Ecto neural progenitor cell (in vitro differentiated cells): ENCODE measurements around the gene LRPPRC.

Source experiments
- DNase-seq: peaks from one replicate; pipeline ENCODE4 v3.0.0-alpha.2; 2018; ENCODE audit warnings: low spot score

The LRPPRC gene

GRCh38 chr2:43853141-43854081, 142.4 kb downstream of the LRPPRC start:
- peak; percentile 32 for DNase-seq

DNA sequence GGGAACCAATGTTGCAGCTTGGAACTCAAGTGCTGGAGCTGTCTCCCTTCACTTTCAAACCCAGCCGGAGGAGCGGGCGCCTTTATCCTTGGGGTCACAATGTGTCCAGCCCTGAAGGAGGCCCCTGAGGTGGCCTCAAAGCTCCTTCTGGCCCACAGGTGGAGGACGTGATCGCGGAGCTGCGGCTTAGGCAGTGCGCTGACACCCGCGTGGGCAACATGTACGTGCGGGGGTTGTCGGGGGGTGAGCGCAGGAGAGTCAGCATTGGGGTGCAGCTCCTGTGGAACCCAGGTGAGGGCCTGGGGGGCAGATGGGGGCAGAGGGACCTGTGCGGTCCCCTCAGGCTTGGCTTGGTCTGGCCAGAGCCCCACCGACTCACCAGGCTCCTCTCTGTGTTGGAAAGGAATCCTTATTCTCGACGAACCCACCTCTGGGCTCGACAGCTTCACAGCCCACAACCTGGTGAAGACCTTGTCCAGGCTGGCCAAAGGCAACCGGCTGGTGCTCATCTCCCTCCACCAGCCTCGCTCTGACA, 143.5 kb downstream of the LRPPRC start:
- DNase-seq, result peak; percentile 38

DNA sequence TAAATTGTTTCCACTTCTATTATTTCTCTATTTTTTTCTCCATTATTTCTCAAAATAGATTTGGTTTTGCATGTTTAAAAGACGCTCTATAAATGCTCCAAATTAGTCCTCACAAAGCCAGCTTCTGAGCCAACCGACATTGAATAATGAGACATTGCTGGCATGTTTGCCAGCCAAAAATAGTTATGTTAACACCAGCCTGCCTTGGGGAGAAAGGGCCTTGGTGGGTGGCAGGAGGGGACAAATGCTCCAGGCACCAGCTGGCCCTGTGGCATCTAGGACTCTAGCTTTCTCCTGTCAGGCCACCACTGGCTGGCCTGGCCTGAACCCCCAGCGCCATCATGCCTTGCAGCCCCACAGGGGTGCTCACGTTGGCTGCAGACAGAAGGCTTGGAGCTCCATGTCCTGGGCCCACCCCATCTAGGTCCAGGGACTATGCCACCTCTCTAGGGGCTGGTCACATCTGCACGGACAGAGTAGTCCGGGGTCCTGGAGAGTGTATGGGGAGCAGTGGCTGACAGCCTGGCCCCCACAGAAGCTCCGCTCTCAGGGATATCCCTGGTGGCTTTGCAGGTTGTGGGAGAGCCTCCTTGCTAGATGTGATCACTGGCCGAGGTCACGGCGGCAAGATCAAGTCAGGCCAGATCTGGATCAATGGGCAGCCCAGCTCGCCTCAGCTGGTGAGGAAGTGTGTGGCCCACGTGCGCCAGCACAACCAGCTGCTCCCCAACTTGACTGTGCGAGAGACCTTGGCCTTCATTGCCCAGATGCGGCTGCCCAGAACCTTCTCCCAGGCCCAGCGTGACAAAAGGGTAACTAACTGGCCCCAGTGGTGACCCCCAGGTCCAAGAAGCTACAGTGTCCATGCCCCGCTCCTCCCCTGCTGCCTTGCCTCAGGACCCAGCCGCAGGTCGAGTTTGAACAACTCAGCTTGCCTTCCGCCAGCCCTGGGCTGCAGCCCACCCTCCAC, 144.5 kb downstream of the LRPPRC start:
- peak; percentile 39 for DNase-seq

- DNase-seq, result no peak
Observed at GRCh38 chr2:43848214-43848613, 147.6 kb downstream of the LRPPRC start.

DNA sequence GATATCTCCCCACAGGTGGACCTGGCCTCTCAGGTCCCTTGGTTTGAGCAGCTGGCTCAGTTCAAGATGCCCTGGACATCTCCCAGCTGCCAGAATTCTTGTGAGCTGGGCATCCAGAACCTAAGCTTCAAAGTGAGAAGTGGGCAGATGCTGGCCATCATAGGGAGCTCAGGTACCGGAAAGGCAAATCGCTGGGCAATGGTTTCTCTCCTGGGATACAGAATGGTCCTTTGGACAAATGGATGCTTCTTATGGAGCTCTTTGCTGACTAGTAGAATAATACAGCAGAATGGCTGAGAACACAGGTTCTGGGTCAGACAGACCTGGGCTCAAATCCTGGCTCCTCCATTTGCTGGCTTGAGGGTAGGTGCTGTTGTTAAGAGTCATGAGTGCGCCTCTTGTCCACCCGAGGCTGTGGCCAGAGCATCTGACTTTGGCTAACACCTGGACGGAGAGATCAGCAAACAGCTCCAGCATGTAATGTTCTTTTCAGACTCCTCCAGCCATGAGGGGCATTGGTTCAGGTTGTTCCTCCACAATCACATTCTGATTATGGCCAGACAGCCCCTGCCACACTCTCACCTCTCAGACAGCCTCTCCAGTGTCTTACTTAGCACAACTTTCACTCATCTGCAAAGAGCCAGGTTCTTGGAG, 149.5 kb downstream of the LRPPRC start:
- DNase-seq, result peak; percentile 24

GRCh38 chr2:43845181-43845580, 150.6 kb downstream of the LRPPRC start:
- DNase-seq, result no peak

DNA sequence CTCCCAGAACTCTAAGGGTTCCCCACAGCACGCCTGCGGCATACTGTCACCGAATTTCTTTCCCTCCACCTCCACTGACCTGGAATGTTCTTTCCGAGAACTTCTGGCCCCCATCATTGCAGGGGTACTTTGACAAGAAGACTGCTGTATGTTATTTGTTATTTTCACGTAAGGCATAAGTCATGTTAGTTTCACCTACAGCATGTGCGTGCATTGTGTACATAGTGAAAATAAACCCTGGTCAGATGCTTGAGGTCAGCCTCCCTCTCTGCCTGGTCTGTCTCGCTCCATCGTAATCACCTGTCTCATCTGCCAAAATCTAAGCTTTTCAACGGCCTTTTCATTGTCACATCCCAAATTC, 152.9 kb downstream of the LRPPRC start:
- DNase-seq, result no peak

DNA sequence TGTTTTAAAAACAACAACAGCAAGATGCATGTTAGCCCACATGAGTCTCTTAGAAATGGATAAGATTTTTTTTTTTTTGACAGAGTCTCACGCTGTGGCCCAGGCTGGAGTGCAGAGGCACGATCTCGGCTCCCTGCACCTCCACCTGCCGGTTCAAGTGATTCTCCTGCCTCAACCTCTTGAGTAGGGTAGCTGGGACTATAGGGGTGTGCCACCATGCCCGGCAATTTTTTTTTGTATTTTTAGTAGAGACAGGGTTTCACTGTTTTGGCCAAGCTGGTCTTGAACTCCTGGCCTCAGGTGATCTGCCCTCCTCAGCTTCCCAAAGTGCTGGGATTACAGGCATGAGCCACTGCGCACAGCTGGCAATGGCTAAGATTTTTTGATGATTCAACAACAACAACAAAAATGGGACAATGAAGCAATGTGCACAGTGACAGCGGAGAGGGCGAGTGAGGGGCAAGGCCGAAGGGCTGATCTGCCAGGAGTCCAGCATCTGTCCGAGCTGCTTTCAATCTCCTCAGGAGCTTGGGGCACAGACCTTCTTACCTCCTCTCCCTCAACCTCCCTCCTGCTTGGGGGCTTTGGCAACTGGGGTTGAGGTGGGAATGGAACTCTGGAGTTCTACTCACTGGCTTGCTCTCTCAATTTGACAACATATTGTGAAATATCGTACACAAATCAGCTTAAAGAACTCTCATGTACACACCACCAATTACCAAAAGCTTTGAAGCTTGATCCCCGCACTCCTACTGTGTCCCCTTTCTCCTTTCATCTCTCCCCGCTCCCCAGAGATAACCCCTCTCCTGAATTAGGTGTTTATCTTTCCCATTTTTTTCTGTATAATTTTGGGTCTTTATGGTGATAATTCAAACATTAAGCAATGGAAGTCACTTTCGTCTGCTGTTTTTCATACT, 153.6 kb downstream of the LRPPRC start:
- DNase-seq, result no peak

DNA sequence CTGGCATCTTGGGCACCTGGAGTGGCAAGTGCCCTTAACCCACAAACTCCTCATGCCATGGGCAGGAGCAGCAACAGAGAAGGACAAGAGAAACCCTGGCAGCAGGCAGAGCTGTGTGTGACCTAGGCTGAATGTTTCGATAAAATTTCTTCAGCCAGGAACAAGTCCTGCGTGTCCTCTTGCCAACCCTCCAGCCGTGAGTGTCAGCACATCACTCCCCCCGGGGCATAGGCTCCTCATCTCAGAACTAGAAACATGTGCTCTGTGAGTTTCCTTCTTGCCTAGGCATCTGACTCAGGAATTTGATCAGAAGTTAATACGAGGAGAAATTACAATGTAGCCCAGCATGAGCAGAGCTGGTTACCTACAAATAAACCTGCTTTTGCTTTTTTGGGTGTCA, 154.8 kb downstream of the LRPPRC start:
- DNase-seq, result no peak

GRCh38 chr2:43839776-43840564, 155.8 kb downstream of the LRPPRC start:
- no peak for DNase-seq

DNA sequence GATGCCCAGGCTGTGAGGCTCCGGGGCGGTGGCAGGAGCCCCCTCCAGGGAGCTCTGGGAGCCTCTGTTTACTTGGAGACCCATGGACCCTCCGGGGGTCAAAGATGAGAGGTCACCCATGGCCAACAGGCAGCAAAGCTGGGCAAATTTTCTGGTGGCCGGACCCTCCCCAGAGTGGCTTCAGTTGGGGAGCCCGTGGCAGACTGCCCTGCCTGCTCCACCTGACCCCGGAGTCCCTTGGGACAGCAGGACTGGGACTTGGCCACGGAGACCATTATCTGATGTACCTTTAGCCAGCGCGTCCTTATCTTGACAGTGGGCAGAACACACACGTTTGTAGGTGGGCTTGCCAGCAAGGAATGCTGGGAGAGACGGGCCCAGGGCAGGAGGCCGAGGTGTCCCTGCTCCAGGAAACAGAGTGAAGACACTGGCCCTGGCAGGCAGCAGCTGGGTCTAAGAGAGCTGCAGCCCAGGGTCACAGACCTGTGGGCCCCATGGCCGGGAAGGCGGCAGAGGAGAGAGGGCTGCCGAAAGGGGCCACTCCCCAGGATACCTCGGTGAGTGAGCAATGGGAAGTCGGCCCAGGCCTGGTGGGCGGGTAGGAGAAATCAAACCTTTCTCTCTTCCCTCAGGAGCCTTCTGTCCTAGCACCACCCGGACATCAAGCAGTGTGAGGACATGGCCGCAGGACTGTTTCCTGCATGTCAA, 157.1 kb downstream of the LRPPRC start, which contains the start of the genes ABCG5 and ABCG8:
ABCG5 (minus strand) TSS at position 280 of the 708 bp plus-strand sequence; CDS start at position 120, 160 bp downstream.
ABCG8 (plus strand) TSS at position 412 of the 708 bp plus-strand sequence; CDS start at position 495, 83 bp downstream.
- DNase-seq, result no peak

DNA sequence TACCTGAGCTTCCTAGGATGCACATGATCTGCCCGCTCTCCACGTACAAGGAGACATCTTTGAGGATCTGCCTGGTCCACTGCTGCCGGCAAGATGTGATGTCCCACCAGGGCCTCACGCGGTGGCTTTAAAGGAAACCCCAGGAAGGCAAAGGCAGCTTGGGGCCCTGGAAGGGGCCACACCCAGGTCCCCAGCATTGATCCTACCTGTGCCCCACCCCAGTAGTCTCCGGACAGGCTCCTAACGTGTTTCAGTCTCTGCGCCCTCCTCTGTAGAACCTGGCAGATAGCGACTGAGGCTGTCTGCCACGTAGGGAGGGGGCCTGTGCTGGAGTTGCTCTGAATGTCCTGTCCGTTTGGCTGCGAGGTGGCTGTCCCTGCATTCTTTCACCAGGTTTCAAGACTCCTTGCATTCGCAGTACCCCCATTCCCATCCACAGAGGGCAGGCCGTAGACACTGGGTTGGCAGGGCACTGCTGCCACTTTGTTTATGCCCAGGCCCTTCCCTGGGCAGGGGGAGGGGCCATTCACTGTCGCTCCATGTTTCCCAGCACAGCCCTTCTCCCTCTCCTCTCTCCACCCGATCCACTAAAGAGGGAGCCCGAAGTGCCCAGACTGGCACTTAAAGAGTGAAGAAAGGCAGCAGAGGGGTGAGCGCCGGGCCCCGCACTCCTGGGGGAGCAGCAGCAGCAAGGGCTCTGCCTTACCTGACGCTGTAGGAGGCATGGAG, 157.8 kb downstream of the LRPPRC start:
- DNase-seq, result no peak

- DNase-seq, result no peak
Observed at GRCh38 chr2:43837033-43837432, 158.8 kb downstream of the LRPPRC start.
